Measurements from ENCODE around the gene ARPC5L. TPM values are rescaled to one million over a fixed set of nuclear protein-coding genes. Genes with fewer than 3 reads are reported as not detected.
A peak's percentile ranks its signal among the peaks of the same experiment; 100 is the strongest.
"Not testable (repeated sequence)": the region's sequence is repeated elsewhere in the genome, so short reads cannot be mapped to it uniquely, and the experiment has no call there.

ARPC5L gene
- total RNA-seq, 1 donor from 2014 or later: 10.6 TPM

DNA sequence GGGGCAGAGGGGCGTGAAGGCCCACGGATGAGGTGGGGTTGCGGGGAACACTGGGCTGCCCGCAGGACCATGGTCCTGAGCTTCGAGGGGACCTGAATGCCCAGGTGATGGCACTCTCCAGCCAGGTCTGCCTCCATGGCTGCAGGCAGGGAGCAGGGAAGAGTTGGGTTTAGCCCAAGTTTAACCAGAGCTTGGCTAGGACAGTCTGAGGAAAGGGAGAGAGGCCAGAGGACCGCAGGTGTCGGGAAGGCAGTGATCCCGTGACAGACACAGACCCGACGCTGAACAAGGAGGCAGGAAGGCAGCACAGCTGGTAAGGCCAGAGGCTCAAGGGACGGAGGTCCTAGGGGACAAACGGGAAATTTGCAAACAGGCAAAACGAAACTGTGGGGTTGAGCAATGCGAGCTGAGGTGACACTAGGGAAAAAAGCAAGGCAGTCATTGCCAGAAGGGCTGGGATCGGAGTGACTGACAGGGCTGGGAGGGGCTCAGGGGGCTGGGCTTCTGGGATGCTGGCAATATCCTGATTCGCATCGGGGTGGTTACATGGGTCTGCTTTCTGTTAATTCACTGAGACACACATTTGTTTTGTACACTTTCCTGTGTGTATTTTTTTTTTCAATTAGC is 25.0 kb downstream of the ARPC5L start:
- no peak for FAIRE-seq
- no peak for DNase-seq (ENCODE audit: low spot score in 2 of 2)

DNA sequence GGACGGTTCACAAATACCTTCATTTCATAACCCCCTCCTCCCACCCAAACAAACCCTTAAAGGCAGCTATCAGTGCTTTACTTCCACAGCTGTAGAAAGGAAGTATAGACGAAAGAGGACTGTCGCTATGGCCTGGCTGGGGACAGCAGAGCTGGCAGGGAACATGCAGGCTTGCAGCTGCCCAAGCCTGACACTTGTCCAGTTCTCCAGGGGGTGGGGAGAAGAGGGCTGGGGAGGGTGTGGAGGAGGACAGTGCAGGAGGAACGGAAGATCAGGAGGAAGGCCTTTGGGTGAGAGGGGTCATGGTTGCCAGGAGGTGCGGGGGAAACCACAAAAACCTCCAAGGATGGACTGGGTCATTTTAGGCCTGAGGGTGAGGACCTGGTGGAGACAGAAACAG is 25.9 kb downstream of the ARPC5L start:
- no peak for FAIRE-seq
- no peak for DNase-seq (ENCODE audit: low spot score in 2 of 2)

DNA sequence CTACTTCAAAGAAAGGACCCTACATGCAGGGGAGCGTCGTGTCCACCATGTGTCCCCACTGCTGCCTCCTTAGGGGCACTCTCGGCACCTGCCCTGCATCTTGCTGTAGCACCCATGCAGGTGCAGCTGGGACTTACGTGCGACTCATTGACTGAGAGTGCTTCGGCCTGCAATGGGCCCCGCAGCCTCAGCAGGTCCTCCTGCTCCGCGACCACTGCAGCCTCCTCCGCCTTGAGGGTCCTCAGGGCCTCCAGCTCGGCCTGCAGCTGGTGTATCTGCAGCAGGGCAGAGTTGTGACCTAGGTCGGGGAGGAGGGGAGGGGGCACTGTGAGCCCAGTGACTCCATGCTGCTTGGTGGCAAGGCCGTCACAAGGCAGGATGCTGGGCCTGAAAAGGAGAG is 27.1 kb downstream of the ARPC5L start:
- no peak for FAIRE-seq
- DNase-seq (ENCODE audit: low spot score in 2 of 2): no peak

DNA sequence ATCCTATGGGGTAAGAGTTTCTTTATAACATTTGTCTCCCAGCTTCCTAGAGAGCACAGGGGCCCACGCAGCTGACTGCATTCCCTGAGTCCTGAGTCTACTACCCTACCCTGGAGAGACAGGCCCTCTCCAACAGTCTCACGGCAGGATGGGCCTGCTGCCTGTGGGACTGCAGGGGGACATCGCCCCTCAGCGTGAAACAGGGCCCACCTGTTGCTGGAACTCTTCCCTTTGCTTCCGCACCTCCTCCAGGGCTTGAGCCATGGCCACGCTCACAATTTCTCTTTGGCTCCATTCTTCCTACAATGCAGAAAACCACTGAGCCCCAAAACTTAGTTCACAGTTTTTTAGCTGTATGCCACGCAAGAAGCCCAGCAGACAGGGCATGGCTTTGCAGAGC is 28.2 kb downstream of the ARPC5L start:
- FAIRE-seq: no peak
- no peak for DNase-seq (ENCODE audit: low spot score in 2 of 2)

DNA sequence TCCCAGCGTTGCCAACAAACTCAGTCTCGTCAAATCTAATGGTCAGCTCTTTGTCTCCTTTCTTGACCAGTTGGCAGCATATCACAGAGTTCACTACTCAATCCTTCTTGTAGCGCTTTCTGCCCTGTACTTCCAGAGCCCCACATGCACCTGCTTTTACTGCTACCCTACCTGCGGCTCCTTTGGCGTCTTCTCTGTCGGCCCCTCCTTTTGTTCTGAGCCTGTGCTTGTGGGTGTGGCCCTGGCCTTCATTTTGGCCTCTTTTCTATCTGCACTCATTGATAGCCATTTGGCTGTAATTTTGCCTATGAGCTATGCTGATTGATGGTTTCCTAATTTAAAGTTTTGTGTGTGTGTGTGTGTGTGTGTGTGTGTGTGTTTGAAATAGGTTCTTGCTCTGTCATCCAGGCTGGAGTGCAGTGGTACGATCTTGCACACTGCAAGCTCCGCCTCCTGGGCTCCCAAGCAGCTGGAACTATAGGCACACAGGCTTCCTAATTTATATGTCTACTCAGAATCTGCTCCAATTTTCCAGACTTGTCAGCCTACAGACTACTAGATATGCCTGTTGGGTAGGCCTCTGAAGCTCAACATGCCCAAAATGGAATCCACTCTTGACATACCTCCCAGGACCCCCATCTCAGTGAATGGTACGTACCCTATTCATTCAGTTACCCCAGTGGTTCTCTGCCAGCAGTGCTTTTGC is 32.3 kb downstream of the ARPC5L start:
- DNase-seq (ENCODE audit: low spot score in 2 of 2): no peak
- FAIRE-seq: no peak

DNA sequence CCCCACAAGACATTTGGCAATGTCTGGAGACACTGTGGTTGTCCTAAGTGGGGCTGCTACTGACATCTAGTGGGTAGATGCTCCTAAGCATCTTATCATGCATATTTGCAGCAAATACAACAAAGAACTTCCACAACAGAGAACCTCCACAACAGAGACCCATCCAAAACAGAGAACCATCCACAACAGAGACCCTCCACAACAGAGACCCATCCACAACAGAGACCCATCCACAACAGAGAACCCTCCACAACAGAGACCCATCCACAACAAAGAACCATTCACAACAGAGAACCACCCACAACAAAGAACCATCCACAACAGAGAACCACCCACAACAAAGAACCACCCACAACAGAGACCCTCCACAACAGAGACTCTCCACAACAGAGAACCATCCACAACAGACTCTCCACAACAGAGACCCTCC is 32.8 kb downstream of the ARPC5L start:
- no peak for DNase-seq (ENCODE audit: low spot score in 2 of 2)
- no peak for FAIRE-seq

DNA sequence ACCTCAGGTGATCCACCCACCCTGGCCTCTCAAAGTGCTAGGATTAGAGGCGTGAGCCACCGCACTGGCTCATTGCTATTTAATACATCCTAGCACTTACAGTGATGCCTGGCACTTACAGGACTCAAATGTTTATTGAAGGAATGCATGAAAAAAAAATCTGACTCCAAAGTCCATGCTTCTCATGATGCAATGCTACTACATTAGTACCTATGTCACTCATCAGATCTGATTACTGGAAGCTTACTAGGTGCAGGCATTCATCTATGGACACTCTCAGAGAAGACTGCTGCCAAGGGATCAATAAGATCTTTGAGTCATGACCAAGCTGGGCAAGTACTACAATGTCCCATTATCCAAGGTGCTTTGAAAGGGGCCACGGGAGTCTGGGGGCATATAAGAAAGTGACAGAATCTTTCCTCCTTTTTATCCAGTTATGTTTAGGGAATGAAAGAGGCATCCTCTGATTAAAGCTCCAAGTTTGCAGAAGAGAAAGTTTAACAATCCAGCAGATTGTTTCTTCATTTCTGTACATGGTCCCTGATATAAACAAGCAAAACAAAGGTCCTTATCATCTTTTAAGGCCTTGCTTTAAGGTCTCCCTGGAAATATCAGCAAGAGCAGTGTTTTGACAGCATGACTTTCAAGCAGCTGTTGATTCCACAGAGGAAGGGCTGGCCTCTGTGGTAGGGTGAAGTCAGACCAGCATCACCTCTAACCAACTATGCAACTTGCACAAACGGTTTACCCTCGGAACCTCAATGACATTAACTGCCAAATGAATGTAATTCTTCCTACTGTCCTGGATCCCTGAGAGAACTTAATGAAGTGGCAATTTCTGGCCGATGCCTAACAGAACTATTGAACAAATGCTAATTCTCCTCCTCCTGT is 35.9 kb downstream of the ARPC5L start:
- no peak for FAIRE-seq
- DNase-seq (ENCODE audit: low spot score in 2 of 2): no peak

DNA sequence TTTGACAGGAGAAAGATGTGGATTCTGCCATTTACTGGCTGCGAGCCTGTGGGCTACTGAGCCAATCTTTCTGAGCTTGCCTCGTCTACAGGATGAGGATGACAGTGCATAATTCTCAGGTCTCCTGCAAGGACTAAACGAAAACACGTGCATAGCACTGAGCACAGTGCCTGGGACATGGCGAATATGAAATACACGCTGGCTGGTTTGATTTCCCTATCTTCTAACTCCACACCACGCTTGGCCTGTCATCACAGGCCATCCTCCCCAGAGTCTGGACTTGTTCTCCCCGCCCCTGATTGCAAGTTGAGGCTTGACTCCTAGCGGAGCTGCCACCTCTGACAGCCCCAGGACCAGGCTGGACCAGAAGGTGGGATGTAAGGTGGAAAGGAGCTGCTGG is 37.9 kb downstream of the ARPC5L start:
- no peak for FAIRE-seq

DNA sequence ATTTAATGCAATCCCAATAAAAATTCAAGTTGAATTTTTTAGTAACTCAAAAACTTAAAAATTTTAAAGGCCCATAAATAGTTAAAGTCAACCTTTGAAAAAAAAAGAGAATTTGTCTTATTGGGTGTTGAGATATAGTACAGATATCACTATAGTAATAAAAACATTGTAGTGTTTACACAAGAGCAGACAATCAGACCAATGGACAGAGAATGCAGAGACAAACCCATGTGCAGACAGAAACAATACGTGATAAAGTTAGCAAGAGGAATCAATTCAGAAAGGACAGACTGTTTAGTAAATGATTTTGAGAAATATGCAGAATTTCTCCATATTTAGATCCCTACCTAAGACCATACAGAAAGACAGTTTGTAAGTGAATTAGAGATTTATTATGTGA is 45.0 kb downstream of the ARPC5L start:
- FAIRE-seq (peak; percentile 17), DNase-seq (ENCODE audit: low spot score in 2 of 2) (no peak)

More for the DNA sequence above, 37.9 kb downstream of the ARPC5L start:
- no peak for DNase-seq (ENCODE audit: low spot score in 2 of 2)

DNA sequence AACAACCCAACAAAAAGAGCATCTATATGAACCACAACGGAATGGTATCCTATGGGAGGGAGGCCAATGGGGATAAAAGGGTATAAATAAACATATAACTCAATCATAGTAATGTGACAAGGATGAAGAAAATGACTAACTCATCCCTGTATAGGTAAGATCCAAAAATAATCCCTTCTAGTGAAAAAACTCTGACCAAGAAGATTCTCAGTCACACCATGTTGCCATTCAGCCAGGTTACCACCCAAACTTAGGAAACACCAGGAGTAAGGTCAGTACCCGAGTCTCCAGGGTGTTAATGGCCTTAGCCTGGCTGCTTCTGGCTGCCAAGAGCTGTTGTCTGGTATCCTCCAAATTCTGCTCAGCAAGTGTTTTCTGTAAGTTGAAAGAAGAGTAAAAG is 46.2 kb downstream of the ARPC5L start:
- DNase-seq (ENCODE audit: low spot score in 2 of 2) (no peak), FAIRE-seq (no peak)

DNA sequence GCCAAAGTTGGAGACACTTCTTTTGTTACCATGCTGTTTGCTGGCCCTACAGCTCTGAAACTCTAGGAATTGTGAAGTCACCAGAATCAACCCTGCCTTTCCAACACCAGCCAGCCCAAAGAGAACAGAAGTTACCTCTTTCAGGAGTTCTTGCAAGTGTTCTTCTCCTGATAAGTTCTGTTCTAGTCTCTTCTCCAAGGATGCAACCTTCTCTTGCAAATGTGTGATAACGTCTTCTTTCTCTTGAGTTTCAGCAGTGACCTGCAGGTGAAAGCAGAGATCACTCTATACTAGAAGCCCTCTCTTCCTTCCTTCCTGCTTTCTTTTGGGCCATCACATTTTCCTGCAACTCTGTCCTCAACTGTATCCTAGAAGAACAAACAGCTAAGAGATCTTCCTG is 49.8 kb downstream of the ARPC5L start:
- DNase-seq (ENCODE audit: low spot score in 2 of 2) (no peak), FAIRE-seq (no peak)

DNA sequence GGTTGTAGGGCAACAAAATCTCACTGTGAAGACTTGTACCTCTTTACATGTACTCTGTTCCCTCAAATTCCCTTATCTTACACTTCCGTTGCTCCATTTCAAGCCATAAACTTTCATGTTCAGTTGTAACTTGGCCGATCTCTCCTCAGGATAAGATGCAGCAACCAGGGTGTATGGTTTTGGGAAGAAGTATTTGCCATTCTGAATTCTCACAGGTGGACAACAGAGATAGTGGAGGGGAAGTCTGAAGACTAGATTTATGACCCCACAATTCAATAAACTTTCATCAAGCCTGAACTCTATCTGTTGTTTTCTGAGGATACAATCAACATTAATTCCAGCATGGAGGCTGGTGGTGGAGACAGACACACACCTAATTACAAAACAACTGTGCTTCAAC is 51.4 kb downstream of the ARPC5L start:
- DNase-seq (ENCODE audit: low spot score in 2 of 2) (no peak), FAIRE-seq (no peak)

DNA sequence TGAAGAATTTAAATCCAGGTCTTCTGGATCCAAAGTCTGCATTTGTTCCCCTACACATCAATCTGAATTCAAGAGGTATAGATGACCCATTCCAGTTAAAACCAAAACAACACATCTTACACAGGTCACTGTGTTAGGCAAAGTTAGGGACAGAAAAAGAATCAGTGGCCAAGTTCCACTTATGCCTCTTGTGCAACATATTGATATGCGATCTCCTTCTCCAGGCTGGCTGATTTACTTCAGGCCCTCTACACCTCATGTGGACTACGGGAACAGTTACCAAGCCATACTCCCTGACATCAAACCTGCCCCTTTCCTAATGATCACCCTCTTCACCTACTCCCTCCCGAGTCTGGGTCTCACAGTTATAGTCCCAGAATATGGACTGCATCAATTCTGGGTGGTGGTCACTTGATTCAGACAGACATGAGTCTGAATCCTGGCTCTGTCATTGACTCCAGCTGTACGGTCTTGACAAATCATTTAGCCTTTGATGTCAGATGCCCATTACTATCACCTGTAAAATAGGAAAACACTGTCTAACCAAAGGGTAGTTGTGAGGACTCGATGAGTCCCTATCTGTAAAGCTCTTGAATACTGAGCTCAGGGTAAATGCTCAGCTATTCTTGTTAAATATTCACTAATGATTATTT is 52.9 kb downstream of the ARPC5L start:
- DNase-seq (ENCODE audit: low spot score in 2 of 2) (no peak), FAIRE-seq (no peak)

DNA sequence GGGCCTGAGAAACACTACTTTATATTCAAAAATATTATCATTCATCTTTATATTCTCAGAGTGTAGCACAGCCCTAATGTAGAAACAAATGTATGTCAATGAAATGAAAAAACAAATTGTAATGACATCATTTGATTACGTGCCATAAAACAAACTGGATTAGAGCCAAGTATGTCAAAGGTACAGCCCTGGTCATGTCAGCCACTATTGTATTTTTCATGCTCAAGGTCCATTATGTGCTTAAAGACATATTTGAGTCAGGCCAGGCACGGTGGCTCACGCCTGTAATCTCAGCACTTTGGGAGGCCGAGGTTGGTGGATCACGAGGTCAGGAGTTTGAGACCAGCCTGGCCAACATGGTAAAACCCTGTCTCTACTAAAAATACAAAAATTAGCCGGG is 58.5 kb downstream of the ARPC5L start:
- DNase-seq (ENCODE audit: low spot score in 2 of 2); FAIRE-seq: not testable (repeated sequence)

Small RNA genes lying within 50 kb of the gene (small RNA-seq; reads per million reads assigned to genes)
- not detected for gene RNU4-82P

Other genes with a start within 250 kb of the ARPC5L start
- 1.6 TPM for gene NR6A1, start 90.8 kb upstream of the ARPC5L start, total RNA-seq
- 1.6 TPM for gene OLFML2A, start 85.0 kb upstream of the ARPC5L start, total RNA-seq
- not detected for gene WDR38, start 8.7 kb upstream of the ARPC5L start, total RNA-seq
- gene RPL35, start 173 bp upstream of the ARPC5L start, total RNA-seq: 884 TPM
- gene GOLGA1, start 79.0 kb downstream of the ARPC5L start, total RNA-seq: 14.3 TPM